ENCODE results near the gene EPB41L4A.
"Not testable (repeated sequence)": the region's sequence is repeated elsewhere in the genome, so short reads cannot be mapped to it uniquely, and the experiment has no call there.

The EPB41L4A gene

GRCh38 chr5:112403069-112403468 lies 16.0 kb downstream of the EPB41L4A start:
- no peak for DNase-seq (ENCODE audit: low read depth in 2 of 2)

GRCh38 chr5:112401924-112402323 lies 17.2 kb downstream of the EPB41L4A start:
- DNase-seq (ENCODE audit: low read depth in 2 of 2): no peak

GRCh38 chr5:112397690-112398089 lies 21.4 kb downstream of the EPB41L4A start:
- DNase-seq (ENCODE audit: low read depth in 2 of 2): no peak

GRCh38 chr5:112396430-112396829 lies 22.6 kb downstream of the EPB41L4A start:
- DNase-seq (ENCODE audit: low read depth in 2 of 2): no peak

GRCh38 chr5:112395299-112395698 lies 23.8 kb downstream of the EPB41L4A start:
- not testable (repeated sequence) for DNase-seq (ENCODE audit: low read depth in 2 of 2)

GRCh38 chr5:112390327-112390726 lies 28.8 kb downstream of the EPB41L4A start:
- DNase-seq (ENCODE audit: low read depth in 2 of 2): no peak

GRCh38 chr5:112388739-112389138 lies 30.3 kb downstream of the EPB41L4A start:
- no peak for DNase-seq (ENCODE audit: low read depth in 2 of 2)

GRCh38 chr5:112388074-112388473 lies 31.0 kb downstream of the EPB41L4A start:
- no peak for DNase-seq (ENCODE audit: low read depth in 2 of 2)

GRCh38 chr5:112386766-112387165 lies 32.3 kb downstream of the EPB41L4A start:
- no peak for DNase-seq (ENCODE audit: low read depth in 2 of 2)

- DNase-seq (ENCODE audit: low read depth in 2 of 2): no peak
Observed at GRCh38 chr5:112385969-112386368, 33.1 kb downstream of the EPB41L4A start.

GRCh38 chr5:112385566-112385965 lies 33.5 kb downstream of the EPB41L4A start:
- no peak for DNase-seq (ENCODE audit: low read depth in 2 of 2)

GRCh38 chr5:112384523-112384922 lies 34.6 kb downstream of the EPB41L4A start:
- DNase-seq (ENCODE audit: low read depth in 2 of 2): no peak

- DNase-seq (ENCODE audit: low read depth in 2 of 2): no peak
Observed at GRCh38 chr5:112382886-112383285, 36.2 kb downstream of the EPB41L4A start.

GRCh38 chr5:112381521-112381920 lies 37.6 kb downstream of the EPB41L4A start:
- DNase-seq (ENCODE audit: low read depth in 2 of 2): no peak

- no peak for DNase-seq (ENCODE audit: low read depth in 2 of 2)
Observed at GRCh38 chr5:112379542-112380325, 39.3 kb downstream of the EPB41L4A start.

- DNase-seq (ENCODE audit: low read depth in 2 of 2): no peak
Observed at GRCh38 chr5:112374818-112375217, 44.3 kb downstream of the EPB41L4A start.

- no peak for DNase-seq (ENCODE audit: low read depth in 2 of 2)
Observed at GRCh38 chr5:112374356-112374755, 44.7 kb downstream of the EPB41L4A start.

- DNase-seq (ENCODE audit: low read depth in 2 of 2): no peak
Observed at GRCh38 chr5:112373885-112374284, 45.2 kb downstream of the EPB41L4A start.

GRCh38 chr5:112372543-112372942 lies 46.5 kb downstream of the EPB41L4A start:
- DNase-seq (ENCODE audit: low read depth in 2 of 2): no peak

GRCh38 chr5:112371067-112371466 lies 48.0 kb downstream of the EPB41L4A start:
- DNase-seq (ENCODE audit: low read depth in 2 of 2): no peak

GRCh38 chr5:112367400-112367799 lies 51.7 kb downstream of the EPB41L4A start:
- DNase-seq (ENCODE audit: low read depth in 2 of 2): no peak

GRCh38 chr5:112366987-112367386 lies 52.1 kb downstream of the EPB41L4A start:
- no peak for DNase-seq (ENCODE audit: low read depth in 2 of 2)

GRCh38 chr5:112360740-112361139 lies 58.3 kb downstream of the EPB41L4A start:
- not testable (repeated sequence) for DNase-seq (ENCODE audit: low read depth in 2 of 2)

Measured in stimulated activated CD4-positive, alpha-beta T cell treated with anti-CD3 and anti-CD28 coated beads, Interleukin-12 subunit alpha, Interleukin-12 subunit beta, amount 100 ng/mL, for 24 hours (primary cell).